ENCODE data around the gene CATSPER2. TPM values are rescaled to one million over a fixed set of nuclear protein-coding genes. Genes with fewer than 3 reads are reported as not detected.
"Not testable (repeated sequence)": the region's sequence is repeated elsewhere in the genome, so short reads cannot be mapped to it uniquely, and the experiment has no call there.

CATSPER2 gene
- total and polyA plus RNA-seq, 2 of the 4 experiments (the other 2 are of a cell fraction) = 0.41 to 11.3 TPM

DNA sequence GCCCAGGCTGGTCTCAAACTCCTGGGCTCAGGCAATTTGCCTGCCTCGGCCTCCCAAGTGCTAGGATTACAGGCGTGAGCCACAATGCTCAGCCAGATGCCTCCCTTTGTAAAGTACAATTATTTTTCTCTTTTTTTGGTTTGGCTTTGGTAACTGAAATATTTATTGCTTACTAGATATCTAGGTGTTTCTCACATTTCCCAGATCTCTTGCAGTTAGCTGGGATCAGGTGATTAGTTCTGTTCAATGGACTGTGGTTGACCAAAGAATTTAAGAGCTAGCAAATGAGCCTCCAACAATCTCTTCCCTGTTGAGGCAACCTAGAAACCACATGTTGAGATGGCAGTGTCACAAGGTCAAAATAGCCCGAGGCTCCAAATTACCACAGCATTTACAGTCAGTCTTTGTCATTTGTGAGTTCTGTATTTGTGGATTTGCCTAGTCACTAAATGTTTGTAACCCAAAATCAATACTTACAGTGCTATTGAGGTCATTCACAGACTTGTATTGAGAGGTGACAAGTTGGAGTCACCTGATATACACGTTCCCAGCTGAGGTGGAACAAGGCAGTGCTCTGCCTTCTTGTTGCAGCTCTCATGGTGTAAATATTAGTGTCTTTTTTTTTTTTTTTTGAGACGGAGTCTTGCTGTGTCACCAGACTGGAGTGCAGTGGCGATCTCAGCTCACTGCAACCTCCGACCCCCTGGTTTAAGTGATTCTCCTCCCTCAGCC is 26.4 kb downstream of the CATSPER2 start:
- POLR2A ChIA-PET (ENCODE audit: unreplicated experiment); H3K9me1 ChIP-seq (ENCODE audit: insufficient read depth, low read length); H3K18ac ChIP-seq (ENCODE audit: low read depth, low read length); DNase-seq; H2AK9ac ChIP-seq (replicated peaks; ENCODE audit: low read depth, low read length, poor library complexity); BruUV-seq (replicated peaks); H3K23ac ChIP-seq (ENCODE audit: low read depth, low read length); H4K8ac ChIP-seq (ENCODE audit: low read depth in 2 of 2, low read length in 2 of 2); H3K56ac ChIP-seq (ENCODE audit: extremely low read depth, insufficient read depth, low read length); H3K4ac ChIP-seq (ENCODE audit: low read depth, low read length); H3K4me3 ChIP-seq (ENCODE audit: insufficient read depth, low read depth, low read length); H3K27ac ChIP-seq (ENCODE audit: insufficient read depth, low read length); H2BK15ac ChIP-seq (ENCODE audit: low read depth, low read length); H3K79me1 ChIP-seq (ENCODE audit: low read depth in 1 of 2, low read length in 2 of 2); H2BK120ac ChIP-seq (ENCODE audit: low read depth, low read length); ATAC-seq (ENCODE audit: low read depth); in situ Hi-C loops (cut with MboI; ENCODE audit: low sequenced_read_pairs); H3K27me3 ChIP-seq (ENCODE audit: control insufficient read depth, insufficient read depth, low read length); H3K9me3 ChIP-seq (ENCODE audit: control insufficient read depth, insufficient read depth, low read length); H4K5ac ChIP-seq (ENCODE audit: low read depth, low read length); H3K4me1 ChIP-seq (ENCODE audit: control insufficient read depth, insufficient read depth, low read length); H3K14ac ChIP-seq (replicated peaks; ENCODE audit: low read depth, low read length); dilution Hi-C loops (cut with HindIII; ENCODE audit: low sequenced_read_pairs, unreplicated experiment); H4K20me1 ChIP-seq (ENCODE audit: insufficient read depth, low read length); H3K4me2 ChIP-seq (ENCODE audit: low read depth, low read length); H2AK5ac ChIP-seq (ENCODE audit: low read depth, low read length); CTCF ChIA-PET; H2BK5ac ChIP-seq (ENCODE audit: low read depth, low read length, poor library complexity, severe bottlenecking); H4K91ac ChIP-seq (ENCODE audit: insufficient read depth, low read depth, low read length); intact Hi-C loops (cut with micrococcal nuclease); H2BK20ac ChIP-seq (ENCODE audit: low read depth, low read length); H2AFZ ChIP-seq (replicated peaks; ENCODE audit: low read length, poor library complexity); H3K36me3 ChIP-seq (ENCODE audit: control insufficient read depth, insufficient read depth, low read length); H3K9ac ChIP-seq (ENCODE audit: low read depth, low read length): not testable (repeated sequence)
- no CpG with 5 or more reads among the region's 7 CpGs for WGBS, 2 experiments (ENCODE audit: extremely low coverage in 2 of 2, insufficient read length in 1 of 2)

DNA sequence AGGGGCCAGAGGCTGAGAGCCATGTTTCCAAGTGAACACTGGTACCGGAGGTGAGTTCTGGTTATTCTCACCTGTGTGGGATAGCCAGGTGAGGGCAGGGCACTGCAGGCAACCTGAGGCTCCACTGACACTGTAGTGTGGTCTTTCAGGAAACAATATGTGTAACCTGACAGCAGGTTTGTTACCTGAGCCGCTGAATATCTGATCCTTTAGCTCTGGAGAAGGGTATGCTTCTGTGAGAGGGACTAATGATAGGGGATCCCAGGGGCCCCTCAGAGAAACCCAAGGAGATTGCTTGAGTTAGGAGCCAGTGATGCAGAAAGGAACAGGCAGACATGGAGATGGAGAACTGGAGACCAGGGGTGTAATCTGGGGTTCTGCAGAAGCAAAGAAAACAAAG is 29.9 kb downstream of the CATSPER2 start, which contains the start of gene STRC:
Gene STRC (minus strand): TSS at position 101 of the 400 bp plus-strand sequence. CDS start 78 bp downstream, at position 23.
- H3K9me3 ChIP-seq (ENCODE audit: control insufficient read depth, insufficient read depth, low read length); H4K20me1 ChIP-seq (ENCODE audit: insufficient read depth, low read length); H3K9ac ChIP-seq (ENCODE audit: low read depth, low read length); H4K8ac ChIP-seq (ENCODE audit: low read depth in 2 of 2, low read length in 2 of 2); H3K79me1 ChIP-seq (ENCODE audit: low read depth in 1 of 2, low read length in 2 of 2); H3K4me3 ChIP-seq (ENCODE audit: insufficient read depth, low read depth, low read length); H2BK15ac ChIP-seq (ENCODE audit: low read depth, low read length); H3K4ac ChIP-seq (ENCODE audit: low read depth, low read length); H3K27me3 ChIP-seq (ENCODE audit: control insufficient read depth, insufficient read depth, low read length); H2BK120ac ChIP-seq (ENCODE audit: low read depth, low read length); H2AK5ac ChIP-seq (ENCODE audit: low read depth, low read length); H3K36me3 ChIP-seq (ENCODE audit: control insufficient read depth, insufficient read depth, low read length); H4K91ac ChIP-seq (ENCODE audit: insufficient read depth, low read depth, low read length); H3K23ac ChIP-seq (ENCODE audit: low read depth, low read length); H3K18ac ChIP-seq (ENCODE audit: low read depth, low read length); H2BK5ac ChIP-seq (ENCODE audit: low read depth, low read length, poor library complexity, severe bottlenecking); DNase-seq; H3K14ac ChIP-seq (replicated peaks; ENCODE audit: low read depth, low read length); H4K5ac ChIP-seq (ENCODE audit: low read depth, low read length); CTCF ChIA-PET; POLR2A ChIA-PET (ENCODE audit: unreplicated experiment); H3K27ac ChIP-seq (ENCODE audit: insufficient read depth, low read length); H3K4me1 ChIP-seq (ENCODE audit: control insufficient read depth, insufficient read depth, low read length); dilution Hi-C loops (cut with HindIII; ENCODE audit: low sequenced_read_pairs, unreplicated experiment); H2BK20ac ChIP-seq (ENCODE audit: low read depth, low read length); intact Hi-C loops (cut with micrococcal nuclease); H3K4me2 ChIP-seq (ENCODE audit: low read depth, low read length); H3K56ac ChIP-seq (ENCODE audit: extremely low read depth, insufficient read depth, low read length); H2AK9ac ChIP-seq (replicated peaks; ENCODE audit: low read depth, low read length, poor library complexity); H3K9me1 ChIP-seq (ENCODE audit: insufficient read depth, low read length); ATAC-seq (ENCODE audit: low read depth); H2AFZ ChIP-seq (replicated peaks; ENCODE audit: low read length, poor library complexity); in situ Hi-C loops (cut with MboI; ENCODE audit: low sequenced_read_pairs); BruUV-seq (replicated peaks): not testable (repeated sequence)
- WGBS, 2 experiments (ENCODE audit: extremely low coverage in 2 of 2, insufficient read length in 1 of 2) = no CpG with 5 or more reads among the region's 2 CpGs
